Measurements from ENCODE around the gene ELF3. TPM values are rescaled to one million over a fixed set of nuclear protein-coding genes. Genes with fewer than 3 reads are reported as not detected.

The ELF3 gene
- total and polyA plus RNA-seq, 2 of the 13 experiments (the other 11 are each of a cell fraction or from before 2014, with no cell fraction given): 11.5 to 55.1 TPM

GRCh38 chr1:201982623-201983379 lies 27.6 kb upstream of the ELF3 start, which contains the start of gene RNPEP (continued):
- 0 out of 2 replicates have a peak, but pooled peaks have one; percentile 6 for TF ChIP-seq SOX5 (CRISPR knock-in tag; IDR thresholded peaks at IDR 0.05; ENCODE audit: borderline replicate concordance)
- TF ChIP-seq MED1 (CRISPR knock-in tag; IDR thresholded peaks at IDR 0.05): peak; percentile 24
- no peak for TF ChIP-seq ZNF816 (CRISPR knock-in tag; IDR thresholded peaks at IDR 0.05; ENCODE audit: borderline replicate concordance)
- no peak for TF ChIP-seq SNAPC5 (CRISPR knock-in tag; IDR thresholded peaks at IDR 0.05; ENCODE audit: borderline replicate concordance)
- TF ChIP-seq ZNF792 (CRISPR knock-in tag; IDR thresholded peaks at IDR 0.05): no peak
- no peak for TF ChIP-seq ZUFSP (CRISPR knock-in tag; IDR thresholded peaks at IDR 0.05; ENCODE audit: borderline replicate concordance)
- TF ChIP-seq ZFP91 (CRISPR knock-in tag; IDR thresholded peaks at IDR 0.05; ENCODE audit: borderline replicate concordance): peak; percentile 88
- TF ChIP-seq ZNF850 (CRISPR knock-in tag; conservative IDR thresholded peaks at IDR 0.05): no peak
- TF ChIP-seq TEAD2 (CRISPR knock-in tag; IDR thresholded peaks at IDR 0.05): no peak
- TF ChIP-seq ZNF225 (CRISPR knock-in tag; IDR thresholded peaks at IDR 0.05): peak; percentile 39; the same call in 1 of the 2 replicates
- TF ChIP-seq BCL6 (CRISPR knock-in tag; IDR thresholded peaks at IDR 0.05): no peak
- TF ChIP-seq GFI1 (CRISPR knock-in tag; IDR thresholded peaks at IDR 0.05; ENCODE audit: borderline replicate concordance): peak; percentile 78; the same call in 1 of the 2 replicates
- peak; percentile 67; the same call in 1 of the 2 replicates for TF ChIP-seq MEIS2 (CRISPR knock-in tag; IDR thresholded peaks at IDR 0.05)
- TF ChIP-seq SOX13 (IDR thresholded peaks at IDR 0.05): no peak
- TF ChIP-seq SOX13 (CRISPR knock-in tag; conservative IDR thresholded peaks at IDR 0.05 in 1 of 2, IDR thresholded peaks at IDR 0.05 in 1 of 2): no peak
- 0 out of 2 replicates have a peak, but pooled peaks have one; percentile 50 for TF ChIP-seq ZNF512B (CRISPR knock-in tag; IDR thresholded peaks at IDR 0.05; ENCODE audit: borderline replicate concordance)
- TF ChIP-seq PAWR (CRISPR knock-in tag; IDR thresholded peaks at IDR 0.05; ENCODE audit: borderline replicate concordance): no peak
- TF ChIP-seq EED (CRISPR knock-in tag; IDR thresholded peaks at IDR 0.05): peak; percentile 77; the same call in 1 of the 2 replicates
- TF ChIP-seq ZNF234 (CRISPR knock-in tag; conservative IDR thresholded peaks at IDR 0.05): no peak
- TF ChIP-seq ZNF292 (CRISPR knock-in tag; IDR thresholded peaks at IDR 0.05; ENCODE audit: borderline replicate concordance, low read depth): no peak
- TF ChIP-seq ZNF230 (CRISPR knock-in tag; IDR thresholded peaks at IDR 0.05): no peak
- TF ChIP-seq DBP (CRISPR knock-in tag; IDR thresholded peaks at IDR 0.05; ENCODE audit: not compliant biosample characterization): no peak
- peak; percentile 43; the same call in 1 of the 2 replicates for TF ChIP-seq ZBTB7B (CRISPR knock-in tag; IDR thresholded peaks at IDR 0.05)
